Measurements from ENCODE around the gene NLRP3. TPM values are rescaled to one million over a fixed set of nuclear protein-coding genes. Genes with fewer than 3 reads are reported as not detected.
"Not testable (repeated sequence)": the region's sequence is repeated elsewhere in the genome, so short reads cannot be mapped to it uniquely, and the experiment has no call there.

The NLRP3 gene
- total RNA-seq, 2 donors from 2014 or later, result 0.22 to 2.2 TPM

DNA sequence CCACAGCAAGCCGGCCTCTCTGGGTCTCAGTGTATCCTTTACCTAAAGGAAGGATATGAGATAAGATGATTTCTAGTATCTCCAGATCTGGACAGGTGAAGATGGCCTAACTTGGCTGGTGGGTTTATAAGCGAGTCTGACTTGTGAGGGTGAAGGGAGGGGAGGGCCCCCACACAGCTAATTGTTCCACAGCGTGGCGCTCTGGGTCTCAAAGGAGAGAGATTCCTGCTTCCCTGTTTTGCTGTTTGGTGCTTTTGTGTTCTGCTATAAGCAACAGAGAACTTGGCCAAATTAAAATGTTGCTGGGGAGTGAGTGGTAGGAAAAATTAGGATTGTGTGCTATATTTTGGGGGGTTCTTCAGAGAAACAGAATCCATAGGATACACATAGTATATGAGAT lies 28.9 kb upstream of the NLRP3 start:
- peaks cover 5% of the 10 kb centered on the region for H3K4me1 ChIP-seq
- TF ChIP-seq, protein P1, sequence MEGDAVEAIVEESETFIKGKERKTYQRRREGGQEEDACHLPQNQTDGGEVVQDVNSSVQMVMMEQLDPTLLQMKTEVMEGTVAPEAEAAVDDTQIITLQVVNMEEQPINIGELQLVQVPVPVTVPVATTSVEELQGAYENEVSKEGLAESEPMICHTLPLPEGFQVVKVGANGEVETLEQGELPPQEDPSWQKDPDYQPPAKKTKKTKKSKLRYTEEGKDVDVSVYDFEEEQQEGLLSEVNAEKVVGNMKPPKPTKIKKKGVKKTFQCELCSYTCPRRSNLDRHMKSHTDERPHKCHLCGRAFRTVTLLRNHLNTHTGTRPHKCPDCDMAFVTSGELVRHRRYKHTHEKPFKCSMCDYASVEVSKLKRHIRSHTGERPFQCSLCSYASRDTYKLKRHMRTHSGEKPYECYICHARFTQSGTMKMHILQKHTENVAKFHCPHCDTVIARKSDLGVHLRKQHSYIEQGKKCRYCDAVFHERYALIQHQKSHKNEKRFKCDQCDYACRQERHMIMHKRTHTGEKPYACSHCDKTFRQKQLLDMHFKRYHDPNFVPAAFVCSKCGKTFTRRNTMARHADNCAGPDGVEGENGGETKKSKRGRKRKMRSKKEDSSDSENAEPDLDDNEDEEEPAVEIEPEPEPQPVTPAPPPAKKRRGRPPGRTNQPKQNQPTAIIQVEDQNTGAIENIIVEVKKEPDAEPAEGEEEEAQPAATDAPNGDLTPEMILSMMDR (IDR thresholded peaks at IDR 0.05), result no peak
- no peak overlapping the region for H3K9ac ChIP-seq (ENCODE audit: low read depth in 2 of 2, low read length in 2 of 2)
- DNase-seq, result no peak
- no peaks in the 10 kb centered on the region for H3K27me3 ChIP-seq
- H3K9me3 ChIP-seq, result no peaks in the 10 kb centered on the region
- intact Hi-C loops (cut with DNase I), result no loop called here
- no peak overlapping the region for H3K27ac ChIP-seq
- no peaks in the 10 kb centered on the region for H3K36me3 ChIP-seq
- H3K4me3 ChIP-seq, result no peak overlapping the region

DNA sequence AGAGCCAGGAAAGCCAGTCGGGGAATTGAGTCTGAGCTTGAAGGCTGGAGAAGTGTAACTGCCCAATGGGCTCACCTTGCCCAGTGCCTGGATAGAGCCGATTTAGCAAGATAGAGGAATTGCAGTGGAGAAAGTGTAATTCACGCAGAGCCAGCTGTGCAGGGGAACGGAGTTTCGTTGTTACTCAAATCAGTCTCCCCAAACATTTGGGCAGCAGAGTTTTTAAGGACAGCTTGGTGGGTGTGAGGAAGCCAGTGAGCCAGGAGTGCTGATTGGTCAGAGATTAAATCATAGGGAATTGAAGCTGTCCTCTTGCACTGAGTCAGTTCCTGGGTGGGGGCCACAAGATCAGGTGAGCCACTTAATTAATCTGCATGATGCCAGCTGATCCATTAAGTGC lies 28.4 kb upstream of the NLRP3 start:
- Histone ChIP-seq H3K27me3 (no peaks in the 10 kb centered on the region), H3K9me3 (no peaks in the 10 kb centered on the region), H3K27ac (no peak overlapping the region), H3K36me3 (no peaks in the 10 kb centered on the region), H3K4me1 (peaks cover 5% of the 10 kb centered on the region), H3K4me3 (no peak overlapping the region), H3K9ac (ENCODE audit: low read depth in 2 of 2, low read length in 2 of 2) (no peak overlapping the region)
- intact Hi-C loops (cut with DNase I), result no loop called here
- TF ChIP-seq, protein P1 (IDR thresholded peaks at IDR 0.05), result no peak
- no peak for DNase-seq

DNA sequence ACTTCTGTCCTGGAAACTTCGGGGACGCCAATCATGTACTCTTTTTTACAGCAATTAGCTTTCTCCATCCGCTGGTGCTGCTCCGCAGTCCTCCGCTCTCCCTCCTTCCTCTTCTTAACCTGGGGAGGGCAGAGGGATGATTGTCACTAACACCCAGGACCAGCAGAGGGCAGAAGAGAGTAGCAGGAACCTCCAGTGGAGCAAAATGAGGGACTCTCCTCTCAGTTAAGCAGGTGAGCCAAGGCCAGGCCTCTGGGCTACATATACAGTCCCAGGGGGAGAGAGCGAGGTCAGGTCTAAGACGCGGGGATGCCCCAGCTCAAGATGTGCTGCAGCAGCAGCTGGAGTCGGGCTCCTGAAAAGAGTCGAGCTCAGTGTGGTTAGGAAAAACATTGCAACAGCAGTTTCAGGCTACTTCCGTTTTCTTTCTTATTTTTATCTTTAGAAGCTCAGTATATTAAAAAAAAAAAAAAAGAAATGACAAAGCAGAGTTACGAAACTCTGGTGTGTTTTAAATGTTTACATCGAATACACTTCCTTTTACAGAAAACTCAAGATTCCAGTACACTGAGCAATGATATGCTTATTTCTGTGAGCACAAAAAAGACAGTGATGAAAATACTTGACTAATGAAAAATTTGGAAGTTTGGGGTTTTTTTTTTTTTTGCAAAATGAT lies 25.7 kb upstream of the NLRP3 start:
- Histone ChIP-seq H3K27me3 (no peaks in the 10 kb centered on the region), H3K4me3 (no peak overlapping the region), H3K4me1 (peaks cover 5% of the 10 kb centered on the region), H3K27ac (no peak overlapping the region), H3K9ac (ENCODE audit: low read depth in 2 of 2, low read length in 2 of 2) (peak overlapping the region; percentile 3 to 12), H3K9me3 (no peaks in the 10 kb centered on the region), H3K36me3 (no peaks in the 10 kb centered on the region)
- intact Hi-C loops (cut with DNase I), result loop anchor here (2.0 to 10.0 kb wide), 3 partner anchors 55 to 187 kb away; no protein-coding TSS in a partner anchor
- peak; percentile 88 for DNase-seq
- TF ChIP-seq, protein P1 (IDR thresholded peaks at IDR 0.05), result peak; percentile 89

DNA sequence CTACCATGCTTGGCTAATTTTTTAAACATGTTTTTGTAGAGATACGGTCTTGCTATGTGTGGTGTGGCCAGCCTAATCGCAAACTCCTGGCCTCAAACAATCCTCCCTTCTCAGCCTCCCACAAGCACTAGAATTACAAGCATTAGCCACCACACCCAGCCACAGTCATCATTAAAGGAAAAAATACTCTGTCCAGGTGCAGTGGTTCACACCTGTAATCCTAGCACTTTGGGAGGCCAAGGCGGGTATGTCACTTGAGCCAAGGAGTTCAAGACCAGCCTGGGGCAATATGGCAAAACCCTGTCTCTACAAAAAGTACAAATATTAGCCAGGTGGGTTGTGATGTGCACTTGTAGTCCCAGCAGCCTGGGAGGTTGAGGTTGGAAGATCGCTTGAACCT lies 25.0 kb upstream of the NLRP3 start:
- no peak overlapping the region for H3K9ac ChIP-seq (ENCODE audit: low read depth in 2 of 2, low read length in 2 of 2)
- H3K4me1 ChIP-seq, result peaks cover 5% of the 10 kb centered on the region
- no peak overlapping the region for H3K27ac ChIP-seq
- H3K9me3 ChIP-seq, result no peaks in the 10 kb centered on the region
- intact Hi-C loops (cut with DNase I), result loop anchor here (2.0 to 10.0 kb wide), 3 partner anchors 54 to 186 kb away; no protein-coding TSS in a partner anchor
- no peak for DNase-seq
- TF ChIP-seq, protein P1 (IDR thresholded peaks at IDR 0.05), result no peak
- no peak overlapping the region for H3K4me3 ChIP-seq
- H3K27me3 ChIP-seq, result no peaks in the 10 kb centered on the region
- no peaks in the 10 kb centered on the region for H3K36me3 ChIP-seq

DNA sequence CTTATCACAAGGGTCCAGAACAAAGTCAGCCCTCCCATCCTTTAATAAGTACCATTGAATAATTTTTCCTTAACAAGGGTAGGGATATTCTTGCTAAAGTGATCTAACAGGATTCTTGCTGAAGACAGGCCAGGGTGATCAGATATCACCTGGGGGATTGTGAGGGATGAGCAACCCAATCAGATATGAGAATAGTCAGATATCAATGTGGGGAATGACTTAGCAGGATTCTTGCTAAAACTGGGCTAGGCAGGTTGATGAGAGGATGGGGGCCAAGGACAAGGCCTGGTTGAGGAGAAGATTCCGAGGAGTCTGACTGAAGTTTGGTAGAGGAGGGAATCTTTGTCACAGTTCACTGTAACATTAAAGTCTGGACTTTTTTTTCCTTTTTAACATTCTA lies 23.9 kb upstream of the NLRP3 start:
- Histone ChIP-seq H3K27ac (no peak overlapping the region), H3K9me3 (no peaks in the 10 kb centered on the region), H3K4me1 (peaks cover 5% of the 10 kb centered on the region), H3K9ac (ENCODE audit: low read depth in 2 of 2, low read length in 2 of 2) (no peak overlapping the region), H3K27me3 (no peaks in the 10 kb centered on the region), H3K36me3 (no peaks in the 10 kb centered on the region), H3K4me3 (no peak overlapping the region)
- intact Hi-C loops (cut with DNase I), result loop anchor here (5.0 to 10.0 kb wide), 2 partner anchors 53 to 185 kb away; no protein-coding TSS in a partner anchor
- TF ChIP-seq, protein P1 (IDR thresholded peaks at IDR 0.05), result no peak
- DNase-seq, result no peak

DNA sequence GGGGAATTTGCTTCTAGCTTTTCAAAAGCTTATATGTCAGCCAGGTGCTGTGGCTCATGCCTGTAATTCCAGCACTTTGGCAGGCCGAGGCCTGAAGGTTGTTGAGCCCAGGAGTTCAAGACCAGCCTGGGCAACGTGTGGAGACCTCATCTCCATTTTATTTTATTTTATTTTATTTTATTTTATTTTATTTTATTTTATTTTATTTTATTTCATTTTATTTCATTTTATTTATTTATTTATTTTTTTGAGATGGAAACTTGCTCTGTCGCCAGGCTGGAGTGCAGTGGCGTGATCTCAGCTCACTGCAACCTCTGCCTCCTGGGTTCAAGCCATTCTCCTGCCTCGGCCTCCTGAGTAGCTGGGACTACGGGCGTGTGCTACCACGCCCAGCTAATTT lies 20.9 kb upstream of the NLRP3 start:
- H3K4me1 ChIP-seq; H3K27ac ChIP-seq; H3K4me3 ChIP-seq; H3K9me3 ChIP-seq; H3K36me3 ChIP-seq; H3K9ac ChIP-seq (ENCODE audit: low read depth in 2 of 2, low read length in 2 of 2); H3K27me3 ChIP-seq; DNase-seq: not testable (repeated sequence)
- intact Hi-C loops (cut with DNase I), result loop anchor here (10.0 kb wide), 1 partner anchor 50 kb away; no protein-coding TSS in a partner anchor

All from colonic mucosa (tissue), 4 donors.